ENCODE data around the gene EXPH5. TPM values are rescaled to one million over a fixed set of nuclear protein-coding genes. Genes with fewer than 3 reads are reported as not detected.

Gene EXPH5
- total and polyA plus RNA-seq, 2 of the 8 experiments (the other 6 are each of a cell fraction or from before 2014, with no cell fraction given): 1.1 to 11.5 TPM

GRCh38 chr11:108589136-108589535, 4.4 kb downstream of the EXPH5 start (continued):
- no peak for TF ChIP-seq CTCF (IDR thresholded peaks at IDR 0.05; ENCODE audit: control extremely low read depth in 1 of 3, insufficient read depth in 1 of 3, low read depth in 1 of 3, low read length in 3 of 3)
